Stimulated activated naive CD8-positive, alpha-beta T cell treated with anti-CD3 and anti-CD28 coated beads, Interleukin-15, amount 100 ng/mL, for 72 hours (primary cell): ENCODE results near the gene RALGPS1.

Experiments
- ATAC-seq: fragments of 150-1000 bp; cut with Tn5 transposase; 2 replicates; pipeline ENCODE4 v1.10.0; 2021; ENCODE audit warnings: mild to moderate bottlenecking, moderate library complexity
- DNase-seq, 2 donors: peaks; one replicate each; pipeline ENCODE4 v3.0.0; 2021 to 2022
- H3K27ac Mint-ChIP-seq, 2 donors: one replicate each; pipeline ENCODE4 v1.8.0; 2022; ENCODE audit warnings: mild to moderate bottlenecking in 2 of 2, mixed read lengths in 2 of 2, moderate library complexity in 2 of 2
- H3K27me3 Mint-ChIP-seq: one replicate; pipeline ENCODE4 v1.8.0; 2022; ENCODE audit warnings: mixed read lengths
- H3K4me1 Mint-ChIP-seq: one replicate; pipeline ENCODE4 v1.8.0; 2022; ENCODE audit warnings: mild to moderate bottlenecking, mixed read lengths
- H3K4me3 Mint-ChIP-seq, 2 donors: one replicate each; pipeline ENCODE4 v1.8.0; 2022; ENCODE audit warnings: mild to moderate bottlenecking in 2 of 2, mixed read lengths in 2 of 2, moderate library complexity in 1 of 2
- H3K9me3 Mint-ChIP-seq, 2 donors: one replicate each; pipeline ENCODE4 v1.8.0; 2022; ENCODE audit warnings: mixed read lengths in 2 of 2

Gene RALGPS1

GRCh38 chr9:127197861-127198430 lies 283.4 kb downstream of the RALGPS1 start:
- ATAC-seq (no peak), DNase-seq (no peak)
- H3K9me3 Mint-ChIP-seq: no peaks in the 10 kb centered on the region
- H3K4me3 Mint-ChIP-seq: no peak overlapping the region
- peaks cover 13% of the 10 kb centered on the region for H3K4me1 Mint-ChIP-seq
- no peak overlapping the region for H3K27ac Mint-ChIP-seq
- peaks cover 17% of the 10 kb centered on the region for H3K27me3 Mint-ChIP-seq

- no peaks in the 10 kb centered on the region for H3K9me3 Mint-ChIP-seq
- ATAC-seq (no peak), DNase-seq (no peak)
- peaks cover 22% of the 10 kb centered on the region for H3K27me3 Mint-ChIP-seq
- H3K27ac Mint-ChIP-seq: no peak overlapping the region
- no peak overlapping the region for H3K4me3 Mint-ChIP-seq
- peaks cover 18% of the 10 kb centered on the region for H3K4me1 Mint-ChIP-seq
Observed at GRCh38 chr9:127198587-127198986, 284.0 kb downstream of the RALGPS1 start.

GRCh38 chr9:127199001-127199791 lies 284.6 kb downstream of the RALGPS1 start:
- Mint-ChIP-seq H3K4me1 (peaks cover 24% of the 10 kb centered on the region), H3K27ac (no peak overlapping the region), H3K9me3 (no peaks in the 10 kb centered on the region), H3K4me3 (no peak overlapping the region), H3K27me3 (peaks cover 27% of the 10 kb centered on the region)
- peak; percentile 79 for ATAC-seq
- peak; percentile 77 to 79 for DNase-seq

DNA sequence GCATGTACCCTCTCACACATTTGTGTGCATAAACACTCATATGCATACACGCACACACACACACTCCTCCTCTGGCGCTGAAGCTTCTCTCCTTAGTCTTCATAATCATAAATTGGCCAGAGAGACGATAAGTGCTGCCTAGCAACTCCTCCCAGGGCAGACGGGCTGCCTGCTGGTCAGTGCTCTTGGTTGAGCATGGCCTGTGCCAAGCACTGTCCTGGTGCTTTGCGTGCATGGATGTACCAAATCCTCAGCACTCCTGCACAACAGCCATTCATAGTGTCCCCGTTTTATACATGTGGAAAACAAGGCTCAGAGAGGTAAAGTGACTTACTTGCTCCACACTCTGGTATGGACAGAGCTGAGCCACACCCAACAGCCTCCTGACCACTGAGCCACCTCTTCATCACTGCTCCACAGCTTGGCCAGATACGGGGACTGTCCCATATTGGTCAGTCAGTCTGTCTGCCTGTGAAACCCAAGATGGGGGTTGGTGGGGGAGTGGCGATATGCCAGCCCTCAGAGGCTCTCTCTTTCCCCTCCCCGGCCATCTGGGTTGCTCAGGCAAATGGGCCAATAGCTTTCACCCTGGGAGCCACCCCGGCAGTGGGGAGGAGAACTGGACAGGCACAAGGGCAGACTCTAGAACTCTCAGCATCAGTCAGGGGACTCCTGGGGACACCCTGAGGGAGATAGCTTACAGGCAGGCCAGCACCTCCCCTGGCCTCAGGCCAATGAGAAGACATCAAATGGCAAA lies 285.7 kb downstream of the RALGPS1 start:
- Mint-ChIP-seq H3K27ac (no peak overlapping the region), H3K4me1 (peaks cover 24% of the 10 kb centered on the region)
- no peak for DNase-seq

DNA sequence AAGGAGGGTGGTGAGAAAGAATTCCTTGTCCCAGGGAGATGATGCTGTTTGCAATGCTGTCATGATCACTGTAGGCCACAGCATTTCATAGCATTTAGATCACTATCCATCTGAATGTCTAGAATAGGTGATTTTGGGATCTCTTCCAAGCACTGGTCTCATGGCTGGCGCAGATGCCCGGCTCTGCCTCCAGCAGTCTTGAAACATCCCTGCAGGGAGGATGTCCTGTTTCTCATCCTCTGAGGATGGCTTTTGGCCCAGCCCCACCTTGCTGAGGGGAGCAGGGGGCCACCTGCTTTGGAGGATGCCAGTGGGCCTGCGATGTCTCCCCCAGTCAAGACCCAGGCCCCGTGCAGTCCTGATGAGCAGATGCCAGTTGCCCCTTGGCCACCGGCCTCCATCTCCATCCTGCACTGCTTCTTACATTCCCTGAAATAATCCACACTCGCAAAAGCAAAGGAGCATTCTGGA lies 286.5 kb downstream of the RALGPS1 start:
- Mint-ChIP-seq H3K27ac (no peak overlapping the region), H3K4me1 (peaks cover 24% of the 10 kb centered on the region), H3K4me3 (no peak overlapping the region), H3K27me3 (peaks cover 27% of the 10 kb centered on the region), H3K9me3 (no peaks in the 10 kb centered on the region)
- ATAC-seq: no peak
- DNase-seq: no peak

More for the DNA sequence above, 285.7 kb downstream of the RALGPS1 start:
- ATAC-seq: no peak
- no peak overlapping the region for H3K4me3 Mint-ChIP-seq
- peaks cover 27% of the 10 kb centered on the region for H3K27me3 Mint-ChIP-seq
- H3K9me3 Mint-ChIP-seq: no peaks in the 10 kb centered on the region

DNA sequence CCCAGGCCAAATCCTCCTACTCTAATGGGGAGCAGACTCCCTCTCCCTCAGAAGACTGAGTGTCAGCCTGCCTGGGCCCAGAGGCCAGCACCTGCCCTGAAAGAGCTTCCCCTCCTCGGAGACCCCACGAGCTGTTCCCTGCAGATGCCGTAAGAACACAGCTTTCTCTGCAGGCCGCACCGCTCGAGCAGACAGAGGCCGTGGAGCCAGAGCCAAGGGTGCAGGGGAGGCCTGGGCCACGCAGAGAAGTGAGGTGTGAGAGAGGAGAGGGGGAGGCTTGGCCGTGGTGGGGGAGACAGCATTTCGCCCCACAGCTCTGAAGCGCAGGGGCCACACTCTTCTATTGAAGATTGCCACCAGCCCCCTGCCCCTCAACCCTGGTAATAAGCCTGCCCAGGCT lies 287.1 kb downstream of the RALGPS1 start:
- Mint-ChIP-seq H3K4me1 (peaks cover 24% of the 10 kb centered on the region), H3K9me3 (no peaks in the 10 kb centered on the region)
- no peak for ATAC-seq

DNA sequence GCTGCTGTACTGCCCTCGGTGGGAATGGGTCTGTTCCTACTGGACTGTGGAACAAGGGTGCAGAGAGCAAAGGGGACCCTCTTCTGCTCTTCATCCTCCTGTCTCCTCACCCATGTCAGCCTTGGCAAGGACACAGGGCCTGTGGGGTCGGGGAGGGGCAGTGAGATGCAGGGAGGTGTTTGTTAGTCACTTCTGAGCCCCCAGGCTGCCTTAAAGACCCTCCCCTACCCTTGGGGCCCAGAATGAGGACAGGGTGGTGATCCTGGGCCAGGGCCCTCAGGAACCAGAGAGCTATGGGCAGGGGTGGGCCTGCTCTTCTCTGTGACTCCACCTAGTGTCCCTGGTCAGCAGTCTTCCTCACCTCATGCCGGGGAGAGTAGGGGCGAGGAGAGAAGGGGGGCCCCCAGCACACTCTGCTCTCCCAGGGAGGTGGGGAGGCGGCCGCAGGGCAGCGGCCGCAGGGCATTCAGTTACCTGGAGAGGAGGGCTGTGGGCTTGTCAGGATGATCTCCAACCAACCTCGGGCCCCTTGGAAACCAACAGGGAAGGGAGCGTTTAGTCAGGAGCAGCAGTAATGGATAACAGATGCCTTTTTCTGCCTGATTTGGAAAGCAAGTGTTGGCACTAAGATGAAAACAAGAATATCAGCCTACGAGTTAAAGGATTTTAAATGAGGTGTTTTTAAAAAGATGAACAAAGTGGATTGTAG lies 288.0 kb downstream of the RALGPS1 start:
- no peak overlapping the region for H3K27ac Mint-ChIP-seq
- H3K4me3 Mint-ChIP-seq: no peak overlapping the region
- H3K4me1 Mint-ChIP-seq: peaks cover 24% of the 10 kb centered on the region
- DNase-seq: no peak
- no peaks in the 10 kb centered on the region for H3K9me3 Mint-ChIP-seq
- ATAC-seq: no peak
- peaks cover 23% of the 10 kb centered on the region for H3K27me3 Mint-ChIP-seq

More for the DNA sequence above, 287.1 kb downstream of the RALGPS1 start:
- DNase-seq: no peak
- Mint-ChIP-seq H3K4me3 (no peak overlapping the region), H3K27me3 (peaks cover 27% of the 10 kb centered on the region), H3K27ac (no peak overlapping the region)

DNA sequence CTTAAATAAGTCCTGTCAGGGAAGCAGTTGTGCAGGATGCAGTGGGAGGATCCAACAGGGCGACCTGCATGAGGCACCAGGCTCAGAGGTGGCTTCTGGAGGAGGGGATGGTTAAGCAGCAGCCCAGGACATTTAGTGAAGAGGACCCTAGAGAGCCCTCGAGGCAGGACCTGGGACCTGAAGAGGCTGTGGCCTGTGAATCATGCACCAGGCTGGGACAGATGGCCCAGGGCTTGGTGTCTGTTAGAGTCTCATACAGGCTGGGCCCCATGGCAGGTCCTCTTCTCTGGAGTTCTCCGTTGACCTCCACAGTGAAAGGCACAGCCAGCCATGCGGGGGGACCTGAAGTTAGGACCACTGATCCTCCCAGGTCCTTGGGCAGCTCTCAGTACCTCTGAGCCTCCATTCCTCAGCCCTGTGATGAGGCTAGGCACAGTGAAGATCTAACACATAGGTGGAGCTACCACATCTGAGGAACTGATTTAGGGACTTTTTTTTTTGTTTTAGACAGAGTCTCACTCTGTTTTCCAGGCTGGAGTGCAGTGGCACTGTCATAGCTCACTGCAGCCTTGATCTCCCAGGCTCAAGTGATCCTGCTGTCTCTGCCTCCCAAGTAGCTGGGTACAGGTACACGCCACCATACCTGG lies 289.2 kb downstream of the RALGPS1 start:
- peaks cover 16% of the 10 kb centered on the region for H3K4me1 Mint-ChIP-seq
- no peak overlapping the region for H3K4me3 Mint-ChIP-seq
- H3K9me3 Mint-ChIP-seq: no peaks in the 10 kb centered on the region
- DNase-seq (no peak), ATAC-seq (no peak)
- H3K27me3 Mint-ChIP-seq: peaks cover 11% of the 10 kb centered on the region
- H3K27ac Mint-ChIP-seq: peak overlapping the region in 1 of 2 donors; percentile 60

DNA sequence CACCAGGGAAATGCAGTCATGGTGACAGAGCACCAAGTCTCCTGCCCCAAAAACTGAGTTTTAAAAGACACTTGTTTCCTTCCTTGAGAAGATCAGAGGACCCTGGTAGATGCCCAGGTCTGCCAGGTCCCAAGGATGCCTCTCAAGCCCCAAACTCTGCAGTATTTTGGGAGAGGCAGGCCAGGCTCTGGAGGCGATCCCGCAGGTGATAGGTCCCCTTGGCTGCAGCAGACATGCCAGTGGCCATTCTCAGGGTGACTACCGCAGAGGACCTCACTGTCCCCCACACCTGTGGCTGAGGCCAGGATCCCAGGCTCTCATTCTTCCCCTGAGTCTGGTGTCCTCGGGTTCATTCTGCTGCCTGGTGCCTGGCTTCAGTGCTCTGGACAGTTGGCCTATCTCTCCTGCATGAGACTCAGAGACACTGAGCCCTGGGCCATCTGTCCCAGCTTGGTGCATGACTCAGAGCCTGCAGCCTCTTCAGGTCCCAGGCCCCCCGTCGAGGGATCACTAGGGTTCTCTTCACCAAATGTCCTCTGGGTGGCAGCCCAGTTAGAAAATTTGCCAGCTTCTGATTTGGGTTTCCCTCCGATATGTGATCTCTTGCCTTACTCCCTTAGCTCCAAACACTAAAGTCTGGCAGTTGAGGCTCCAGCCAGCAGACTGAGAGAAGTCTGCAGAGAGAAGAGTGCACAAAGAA lies 290.3 kb downstream of the RALGPS1 start:
- no peaks in the 10 kb centered on the region for H3K9me3 Mint-ChIP-seq
- ATAC-seq (no peak), DNase-seq (no peak)
- H3K27ac Mint-ChIP-seq: no peak overlapping the region
- H3K4me3 Mint-ChIP-seq: no peak overlapping the region
- peaks cover 16% of the 10 kb centered on the region for H3K27me3 Mint-ChIP-seq
- peaks cover 11% of the 10 kb centered on the region for H3K4me1 Mint-ChIP-seq

- ATAC-seq: no peak
- Mint-ChIP-seq H3K27me3 (peaks cover 18% of the 10 kb centered on the region), H3K4me3 (no peak overlapping the region), H3K4me1 (peaks cover 11% of the 10 kb centered on the region), H3K27ac (no peak overlapping the region), H3K9me3 (no peaks in the 10 kb centered on the region)
- DNase-seq: no peak
Observed at GRCh38 chr9:127205952-127206351, 291.4 kb downstream of the RALGPS1 start.

DNA sequence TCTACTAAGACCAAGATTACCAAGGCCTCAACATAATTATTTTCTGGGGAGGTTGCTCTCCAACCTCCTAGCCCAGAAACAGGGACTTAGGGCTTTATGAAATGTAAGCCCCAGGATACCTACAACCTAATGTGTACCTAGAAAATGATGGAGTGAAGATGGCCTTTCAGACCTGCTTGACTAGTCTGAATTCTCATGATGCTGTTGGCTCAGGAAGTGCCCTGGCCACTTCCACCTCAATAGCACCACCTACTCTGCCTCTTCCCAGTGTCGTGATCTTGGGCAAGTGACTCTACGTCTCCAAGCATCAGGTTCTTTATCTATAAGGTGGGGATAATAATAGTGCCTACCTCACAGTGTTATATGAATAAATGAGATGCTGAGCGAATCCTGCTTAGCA lies 292.1 kb downstream of the RALGPS1 start:
- Mint-ChIP-seq H3K27me3 (peaks cover 18% of the 10 kb centered on the region), H3K4me3 (no peak overlapping the region), H3K4me1 (peaks cover 11% of the 10 kb centered on the region), H3K9me3 (no peaks in the 10 kb centered on the region), H3K27ac (no peak overlapping the region)
- ATAC-seq (no peak), DNase-seq (no peak)

GRCh38 chr9:127207734-127208410 lies 293.3 kb downstream of the RALGPS1 start:
- Mint-ChIP-seq H3K27ac (no peak overlapping the region), H3K4me1 (peaks cover 11% of the 10 kb centered on the region), H3K9me3 (no peaks in the 10 kb centered on the region), H3K4me3 (no peak overlapping the region), H3K27me3 (peaks cover 18% of the 10 kb centered on the region)
- ATAC-seq (no peak), DNase-seq (no peak)

GRCh38 chr9:127208416-127208815 lies 293.8 kb downstream of the RALGPS1 start:
- no peaks in the 10 kb centered on the region for H3K9me3 Mint-ChIP-seq
- H3K27ac Mint-ChIP-seq: peak overlapping the region in 1 of 2 donors; percentile 54
- DNase-seq (no peak), ATAC-seq (no peak)
- H3K27me3 Mint-ChIP-seq: peaks cover 16% of the 10 kb centered on the region
- no peak overlapping the region for H3K4me3 Mint-ChIP-seq
- H3K4me1 Mint-ChIP-seq: peaks cover 7% of the 10 kb centered on the region

GRCh38 chr9:127209220-127209619 lies 294.6 kb downstream of the RALGPS1 start:
- no peak overlapping the region for H3K4me3 Mint-ChIP-seq
- peak overlapping the region in 1 of 2 donors; percentile 40 for H3K27ac Mint-ChIP-seq
- H3K9me3 Mint-ChIP-seq: no peaks in the 10 kb centered on the region
- H3K27me3 Mint-ChIP-seq: peaks cover 8% of the 10 kb centered on the region
- no peak for ATAC-seq
- no peaks in the 10 kb centered on the region for H3K4me1 Mint-ChIP-seq
- DNase-seq: no peak
